GM18520 (cell line): Measurements from ENCODE around the gene AK9.
"Not testable (repeated sequence)": the region's sequence is repeated elsewhere in the genome, so short reads cannot be mapped to it uniquely, and the experiment has no call there.

Source experiments
- ATAC-seq: cut with Tn5 transposase; IDR thresholded peaks from one replicate; pipeline ENCODE4 v1.9.1; 2021; ENCODE audit not compliant: unreplicated experiment

Gene AK9

GRCh38 chr6:109628158-109629000 lies 62.6 kb downstream of the AK9 start:
- ATAC-seq: no peak

GRCh38 chr6:109626311-109626710 lies 64.7 kb downstream of the AK9 start:
- no peak for ATAC-seq

DNA sequence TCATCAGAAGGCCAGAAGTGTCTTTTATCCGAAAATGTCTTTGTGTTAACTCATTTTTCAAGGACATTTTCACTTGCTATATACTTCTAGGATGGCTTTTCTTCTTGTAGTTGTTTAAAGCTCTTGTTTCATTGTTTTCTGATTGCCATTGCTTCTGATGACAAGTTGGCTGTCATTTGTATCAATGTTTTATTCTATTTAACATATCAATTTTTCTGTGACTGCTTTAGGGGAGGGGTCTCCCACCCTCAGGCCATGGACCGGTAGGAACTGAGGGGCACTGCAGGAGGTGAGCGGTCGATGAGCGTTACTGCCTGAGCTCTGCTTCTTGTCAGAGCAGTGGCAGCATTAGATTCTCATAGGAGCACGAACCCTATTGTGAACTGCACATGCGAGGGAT lies 65.8 kb downstream of the AK9 start:
- ATAC-seq: no peak

GRCh38 chr6:109623288-109623687 lies 67.7 kb downstream of the AK9 start:
- ATAC-seq: no peak

GRCh38 chr6:109612268-109612667 lies 78.7 kb downstream of the AK9 start:
- no peak for ATAC-seq

DNA sequence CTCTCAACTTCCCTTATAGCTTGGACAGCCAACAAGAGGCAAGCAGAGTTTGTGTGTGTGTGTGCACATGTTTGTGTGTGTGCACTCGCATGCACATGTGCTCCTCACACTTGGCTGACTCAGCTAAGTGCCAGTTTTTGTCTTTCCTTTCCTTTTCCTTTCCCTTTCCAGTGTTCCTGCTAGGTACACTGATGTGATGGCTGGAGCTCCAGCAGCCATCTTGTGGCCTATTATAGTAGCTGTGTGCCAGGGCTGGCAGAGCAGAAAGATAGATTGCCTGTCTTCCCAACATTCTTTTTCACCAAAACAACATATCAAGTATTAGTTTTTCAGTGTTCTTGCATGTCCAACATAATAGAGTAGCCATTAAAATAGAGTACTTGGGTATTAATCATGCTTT lies 79.5 kb downstream of the AK9 start:
- ATAC-seq: no peak

- ATAC-seq: no peak
These were observed 80.4 kb downstream of the AK9 start for GRCh38 chr6:109610590-109610989.

- no peak for ATAC-seq
These were observed 81.3 kb downstream of the AK9 start for GRCh38 chr6:109609737-109610136.

DNA sequence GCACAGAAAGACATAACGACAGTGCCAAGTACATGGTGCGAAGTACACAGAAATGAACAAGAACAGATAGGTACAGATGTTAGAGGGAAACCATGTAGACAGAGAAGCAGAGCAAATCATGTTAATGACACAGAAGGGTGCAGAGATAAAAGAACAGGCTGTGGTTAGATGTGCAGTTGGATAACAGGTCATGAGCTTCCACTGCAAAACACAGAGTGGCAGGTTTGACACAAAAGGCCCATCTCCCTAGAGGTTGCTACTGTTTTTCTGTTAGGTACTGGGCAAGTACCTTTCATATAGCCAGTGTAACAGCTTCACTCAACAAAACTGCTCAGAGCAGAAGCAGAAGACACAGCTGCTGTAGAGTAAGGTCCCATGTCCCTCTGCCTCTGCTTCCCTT lies 84.6 kb downstream of the AK9 start:
- no peak for ATAC-seq

DNA sequence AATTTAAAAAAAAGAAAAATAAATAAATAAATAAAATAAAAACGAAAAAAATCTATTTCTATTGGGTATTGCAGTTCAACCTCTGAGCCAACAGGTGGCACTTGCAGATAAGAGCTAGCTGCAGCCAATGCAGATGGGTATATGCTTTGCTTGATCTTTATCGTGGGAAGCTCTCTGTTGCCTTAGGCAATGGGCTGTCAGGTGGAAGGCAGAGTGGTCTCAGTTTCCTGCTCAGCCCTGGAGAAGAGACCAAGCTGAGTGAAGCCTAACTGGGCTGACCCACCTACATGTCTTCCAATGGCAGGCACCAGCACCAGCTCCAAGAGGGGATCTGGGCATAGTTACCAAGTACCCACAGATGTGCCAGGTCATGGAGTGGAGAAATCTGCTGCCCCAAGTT lies 95.0 kb downstream of the AK9 start:
- no peak for ATAC-seq

DNA sequence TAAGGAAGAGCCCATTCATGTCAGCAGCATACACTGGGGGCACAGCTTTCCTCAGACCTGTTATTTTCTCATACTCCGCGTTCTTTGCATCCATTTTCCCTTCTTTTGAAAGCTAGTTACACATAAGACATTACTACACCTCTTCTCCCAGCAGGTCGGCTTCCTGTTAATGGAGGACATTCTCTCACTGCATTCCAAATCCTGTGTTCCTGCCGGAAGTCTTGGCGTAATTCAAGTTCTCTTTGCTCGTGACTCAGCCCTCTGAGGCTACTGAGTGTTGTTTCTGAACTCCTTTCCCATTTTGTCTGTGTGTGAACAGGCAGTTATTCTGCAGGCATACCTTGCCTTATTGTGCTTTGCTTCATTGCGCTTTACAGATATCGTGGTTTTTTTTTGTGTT lies 110.5 kb downstream of the AK9 start:
- no peak for ATAC-seq

- ATAC-seq: peak; percentile 91
These were observed 111.6 kb downstream of the AK9 start for GRCh38 chr6:109579361-109579760.

DNA sequence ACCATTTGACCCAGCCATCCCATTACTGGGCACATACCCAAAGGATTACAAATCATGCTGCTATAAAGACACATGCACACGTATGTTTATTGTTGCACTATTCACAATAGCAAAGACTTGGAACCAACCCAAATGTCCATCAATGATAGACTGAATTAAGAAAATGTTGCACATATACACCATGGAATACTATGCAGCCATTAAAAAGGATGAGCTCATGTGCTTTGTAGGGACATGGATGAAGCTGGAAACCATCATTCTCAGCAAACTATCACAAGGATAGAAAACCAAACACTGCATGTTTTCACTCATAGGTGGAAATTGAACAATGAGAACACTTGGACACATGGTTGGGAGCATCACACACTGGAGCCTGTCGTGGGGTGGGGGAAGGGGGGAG lies 121.1 kb downstream of the AK9 start:
- not testable (repeated sequence) for ATAC-seq

DNA sequence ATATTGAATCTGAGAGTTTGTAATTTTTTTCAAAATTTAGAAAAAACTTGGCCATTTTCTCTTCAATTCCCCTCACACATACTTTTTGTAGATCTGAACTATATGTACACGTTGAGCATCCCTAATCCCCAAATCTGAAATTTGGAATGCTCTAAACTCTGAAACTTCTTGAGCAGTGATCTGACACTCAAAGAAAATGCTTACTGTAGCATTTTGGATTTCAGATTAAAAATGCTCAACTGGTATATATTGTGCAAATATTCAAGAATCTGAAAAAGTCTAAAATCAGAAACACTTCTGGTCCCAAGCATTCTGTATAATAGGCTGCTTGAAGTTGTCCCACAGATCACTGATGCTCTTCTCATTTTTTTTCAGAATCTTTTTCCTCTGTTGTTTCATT lies 129.2 kb downstream of the AK9 start:
- no peak for ATAC-seq

DNA sequence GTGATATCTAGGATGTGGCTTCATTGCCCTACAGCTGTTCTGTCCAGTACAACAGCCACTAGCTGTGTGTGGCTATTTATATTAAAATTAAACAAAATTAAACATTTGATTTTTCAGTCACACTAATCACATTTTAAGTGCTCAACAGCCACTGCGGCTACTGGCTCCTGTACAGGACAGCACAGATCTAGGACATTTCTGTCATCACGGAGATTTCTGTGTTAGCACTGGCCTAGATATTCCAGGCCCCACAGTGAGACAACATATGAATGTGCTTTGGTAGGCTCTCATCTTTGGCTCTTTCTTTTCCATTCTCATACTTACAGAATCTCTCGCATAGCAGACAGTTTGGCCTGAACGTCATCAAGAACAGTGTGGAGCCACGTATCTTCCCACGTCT lies 159.6 kb downstream of the AK9 start:
- ATAC-seq: no peak

DNA sequence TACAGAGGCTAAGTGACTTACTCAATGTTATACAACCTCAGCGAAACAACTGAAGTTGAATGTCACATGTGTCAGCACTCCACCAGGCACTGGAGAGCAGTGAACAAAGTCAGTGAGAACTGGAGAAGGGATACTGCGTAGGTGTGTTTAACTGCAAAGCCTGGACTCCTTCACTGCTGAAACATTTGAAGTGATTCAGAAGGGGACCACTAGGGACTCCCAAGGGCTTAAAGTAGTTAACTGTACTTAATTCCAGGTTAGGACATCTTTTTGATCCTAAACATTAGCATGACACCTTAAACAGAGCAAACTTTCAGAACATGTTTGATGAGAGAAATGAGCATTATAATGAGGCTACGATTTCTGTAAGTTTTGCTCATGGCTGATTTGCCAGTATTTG lies 163.0 kb downstream of the AK9 start:
- ATAC-seq: no peak

DNA sequence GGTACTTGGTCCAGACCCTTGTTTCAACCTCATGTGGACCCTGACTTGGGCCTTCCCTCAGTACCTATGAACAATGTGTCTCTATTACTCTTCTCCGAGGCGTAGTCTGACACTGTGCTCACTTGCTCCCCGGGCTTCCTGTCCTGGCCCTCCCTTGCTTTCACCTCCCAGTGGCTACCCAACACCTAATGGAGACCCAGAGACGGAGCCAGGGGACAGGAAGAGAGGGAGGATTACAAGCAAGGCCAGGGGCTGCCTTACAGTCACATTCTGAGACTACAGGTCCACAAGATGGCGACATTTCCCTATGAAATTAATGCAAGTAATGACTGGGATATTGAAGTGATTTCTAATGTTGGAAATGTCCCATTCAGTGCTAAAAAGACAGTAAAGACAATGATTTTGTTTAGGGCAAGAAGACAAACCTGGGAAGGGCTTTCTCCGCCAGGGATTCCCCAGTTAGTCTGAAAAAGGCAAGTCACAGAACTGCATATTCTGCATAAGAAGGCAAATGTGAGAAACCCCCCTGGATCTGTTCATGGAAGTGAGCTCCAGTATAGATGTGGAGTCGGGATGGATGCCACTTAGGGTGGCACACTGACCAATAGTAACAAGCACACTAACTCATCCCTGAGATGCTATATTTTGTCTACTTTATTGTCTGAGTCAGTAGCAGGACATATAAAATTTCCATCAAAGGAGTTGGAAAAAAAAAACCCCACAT lies 163.9 kb downstream of the AK9 start:
- ATAC-seq: no peak

- no peak for ATAC-seq
These were observed 166.9 kb downstream of the AK9 start for GRCh38 chr6:109524129-109524528.

DNA sequence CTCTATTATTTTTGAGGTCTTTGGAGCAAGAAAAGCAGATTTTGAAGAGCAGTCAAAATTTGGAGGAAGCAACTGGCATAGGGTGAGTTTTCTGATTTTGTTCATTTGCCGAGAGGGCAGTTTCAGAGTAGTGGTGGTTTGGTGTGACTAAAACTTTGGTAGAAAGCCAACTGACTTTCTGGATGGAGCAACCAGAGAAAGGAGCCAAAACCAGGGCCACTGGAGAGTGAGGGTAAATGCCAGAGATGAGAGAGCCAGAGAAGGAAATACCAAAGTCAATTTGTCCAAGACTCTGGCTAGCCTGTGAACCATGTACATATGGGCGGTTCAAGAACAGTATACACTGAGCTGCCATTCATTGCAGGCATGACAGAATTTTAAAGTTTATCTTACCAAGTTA lies 167.5 kb downstream of the AK9 start:
- ATAC-seq: no peak

GRCh38 chr6:109521080-109521479 lies 169.9 kb downstream of the AK9 start:
- ATAC-seq: no peak

DNA sequence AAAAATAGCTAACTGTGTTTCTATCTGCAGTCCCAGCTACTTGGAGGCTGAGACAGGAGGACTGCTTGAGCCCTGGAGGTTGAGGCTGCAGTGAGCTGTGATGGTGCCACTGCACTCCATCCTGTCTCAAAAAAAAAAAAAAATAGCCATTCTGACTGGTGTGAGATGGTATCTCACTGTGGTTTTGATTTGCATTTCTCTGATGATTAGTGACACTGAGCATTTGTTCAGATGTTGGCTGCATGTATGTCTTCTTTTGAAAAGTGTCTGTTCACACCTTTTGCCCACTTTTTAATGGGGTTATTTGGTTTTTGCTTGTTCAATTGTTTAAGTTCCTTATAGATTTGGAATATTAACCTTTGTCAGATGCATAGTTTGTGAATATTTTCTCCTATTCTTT lies 171.4 kb downstream of the AK9 start:
- not testable (repeated sequence) for ATAC-seq

DNA sequence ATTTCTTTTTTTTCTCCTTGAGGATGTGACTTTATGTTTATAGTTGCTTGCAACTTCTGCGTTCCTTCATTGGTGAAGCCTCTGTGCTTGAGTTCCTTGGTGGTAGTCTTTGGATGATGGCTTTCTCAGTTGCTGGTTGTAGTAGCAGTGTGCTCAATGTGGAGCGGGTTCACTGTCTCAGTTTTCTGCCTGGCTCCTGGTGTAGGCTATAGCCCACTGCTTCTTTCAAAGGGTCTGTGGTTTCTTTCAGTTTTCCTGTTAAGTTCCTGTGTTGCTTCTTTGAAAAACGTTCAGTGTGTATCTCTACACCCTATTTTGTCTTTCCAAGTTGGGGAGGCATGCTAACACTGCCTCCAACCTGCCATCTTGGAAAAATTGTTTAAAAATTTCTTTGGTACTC lies 174.1 kb downstream of the AK9 start:
- no peak for ATAC-seq
